Fibroblast of skin of abdomen (primary cell): ENCODE data around the gene LTA.
A peak's percentile ranks its signal among the peaks of the same experiment; 100 is the strongest.
"Not testable (repeated sequence)": the region's sequence is repeated elsewhere in the genome, so short reads cannot be mapped to it uniquely, and the experiment has no call there.

Source experiments
- DNase-seq: peaks from one replicate; pipeline ENCODE4 v3.0.0-alpha.2; 2013

LTA gene

DNA sequence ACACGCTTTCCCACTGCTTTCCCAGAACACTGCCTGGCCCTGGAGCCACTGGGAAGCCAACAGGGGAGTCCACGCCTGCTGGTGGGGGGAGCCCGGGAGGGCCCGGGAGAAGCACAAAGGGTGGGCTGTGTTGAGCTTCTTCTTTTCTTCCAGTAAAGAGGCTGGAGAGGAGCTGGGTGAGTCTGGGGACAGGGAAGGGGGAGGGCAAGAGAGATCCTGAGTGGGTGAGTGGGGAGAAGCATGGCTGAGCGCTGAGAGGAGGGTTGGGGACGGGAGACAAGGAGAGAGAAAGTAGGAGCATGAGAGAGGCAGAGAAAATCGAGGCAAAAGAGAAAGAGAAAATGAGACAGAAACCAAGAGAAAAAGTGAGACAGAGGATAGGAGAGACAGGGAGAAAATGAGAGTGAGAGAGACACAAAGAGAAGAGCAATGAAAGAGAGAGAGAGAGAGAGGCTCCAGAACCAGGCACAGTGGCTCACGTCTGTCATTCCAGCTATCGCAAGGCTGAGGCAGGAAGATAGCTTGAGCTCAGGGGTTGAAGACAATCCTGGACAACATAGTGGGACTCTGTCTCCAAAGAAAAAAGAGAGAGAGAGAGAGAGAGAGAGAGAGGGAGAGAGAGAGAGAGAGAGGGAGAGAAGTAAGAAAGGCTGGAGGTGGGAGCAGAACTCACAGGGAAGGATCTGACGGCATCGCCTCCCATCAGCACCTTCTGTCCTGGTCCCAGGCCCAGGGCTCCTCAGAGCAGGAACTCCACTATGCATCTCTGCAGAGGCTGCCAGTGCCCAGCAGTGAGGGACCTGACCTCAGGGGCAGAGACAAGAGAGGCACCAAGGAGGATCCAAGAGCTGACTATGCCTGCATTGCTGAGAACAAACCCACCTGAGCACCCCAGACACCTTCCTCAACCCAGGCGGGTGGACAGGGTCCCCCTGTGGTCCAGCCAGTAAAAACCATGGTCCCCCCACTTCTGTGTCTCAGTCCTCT lies 16.0 kb downstream of the LTA start:
- no peak for DNase-seq

DNA sequence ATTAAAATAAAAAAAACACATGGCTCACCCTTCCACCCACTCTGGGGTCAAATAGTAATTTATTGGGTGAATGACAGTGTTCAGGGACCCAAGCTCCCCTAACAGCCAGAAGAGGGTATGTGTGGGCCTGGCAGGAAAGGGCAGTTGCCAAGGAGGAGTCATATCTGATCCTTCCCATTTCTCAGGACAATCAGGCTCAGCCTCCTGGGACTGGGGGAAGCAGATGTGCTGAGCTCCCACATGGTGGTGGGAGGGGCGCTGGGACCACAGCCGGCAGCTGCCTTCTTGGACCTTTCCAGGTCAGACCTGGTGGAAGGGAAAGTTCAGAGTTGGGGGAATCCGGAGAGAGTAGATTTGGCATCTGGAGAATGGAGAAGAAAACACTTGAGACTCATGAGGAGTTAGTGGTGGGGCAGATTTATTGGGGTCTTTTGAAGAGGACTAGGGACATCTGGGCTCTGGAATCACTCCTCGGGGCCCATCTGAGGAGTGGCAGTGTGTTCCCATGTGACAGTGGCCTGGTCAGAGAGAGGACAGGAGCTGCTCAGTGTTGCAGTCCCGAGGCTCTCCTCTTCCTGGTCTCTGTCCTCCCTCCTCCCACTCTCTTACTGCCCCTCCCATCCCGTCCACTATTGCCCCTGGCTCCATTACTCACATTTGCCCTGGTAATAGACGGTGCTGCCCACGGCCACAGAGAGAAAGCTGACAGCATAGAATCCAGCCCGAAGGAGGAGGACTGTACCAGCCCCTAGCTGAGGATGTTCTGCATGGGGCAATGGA lies 17.0 kb downstream of the LTA start:
- DNase-seq: no peak

DNA sequence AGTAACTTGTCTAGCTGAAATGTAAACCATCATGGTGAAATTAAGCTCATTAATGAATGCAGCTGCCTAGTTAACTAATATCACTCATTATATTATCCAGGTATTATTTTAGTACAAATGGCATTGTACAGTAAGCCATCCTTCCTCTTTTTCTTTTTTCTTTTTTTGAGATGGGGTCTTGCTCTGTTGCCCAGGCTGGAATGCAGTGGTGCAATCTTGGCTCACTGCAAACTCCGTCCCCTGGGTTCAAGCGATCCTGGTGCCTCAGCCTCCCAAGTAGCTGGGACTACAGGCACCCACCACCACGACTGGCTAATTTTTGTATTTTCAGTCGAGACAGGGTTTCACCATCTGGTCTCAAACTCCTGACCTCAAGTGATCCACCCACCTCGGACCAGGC lies 18.6 kb downstream of the LTA start:
- not testable (repeated sequence) for DNase-seq

DNA sequence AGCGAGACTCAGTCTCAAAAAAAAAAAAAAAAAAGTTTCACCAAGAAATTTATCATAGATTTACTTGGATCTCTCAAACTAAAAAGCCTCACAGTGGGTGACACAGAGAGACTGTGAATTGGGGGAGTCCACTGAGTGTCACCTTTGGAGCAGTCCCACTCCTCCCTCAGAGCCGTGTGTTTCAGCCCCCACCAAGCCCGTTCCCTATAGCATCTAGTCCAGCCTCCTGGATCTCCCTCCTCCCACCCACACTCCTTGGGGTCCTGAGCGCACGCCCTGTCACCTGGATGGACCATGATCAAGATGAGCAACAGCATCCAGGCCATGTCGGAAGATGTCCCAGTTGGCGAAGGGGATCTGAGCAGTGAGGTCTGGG lies 20.3 kb downstream of the LTA start:
- no peak for DNase-seq

DNA sequence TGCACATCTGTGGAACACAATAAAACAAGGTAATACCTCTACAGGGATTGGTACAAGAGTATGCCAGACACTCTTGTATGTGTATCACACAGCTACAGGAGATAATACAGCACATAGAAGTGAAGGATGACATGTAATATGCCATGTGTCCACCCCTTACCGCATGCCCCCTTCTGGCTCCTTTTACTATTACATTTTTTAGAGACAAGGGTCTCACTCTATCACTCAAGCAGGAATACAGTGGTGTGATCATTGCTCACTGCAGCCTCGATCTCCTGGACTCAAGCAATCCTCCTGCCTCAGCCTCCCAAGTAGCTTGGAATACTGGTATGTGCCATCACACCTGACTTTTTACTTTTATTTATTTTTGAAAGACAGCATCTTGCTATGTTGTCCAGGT lies 24.9 kb downstream of the LTA start:
- peak; percentile 28 for DNase-seq

DNA sequence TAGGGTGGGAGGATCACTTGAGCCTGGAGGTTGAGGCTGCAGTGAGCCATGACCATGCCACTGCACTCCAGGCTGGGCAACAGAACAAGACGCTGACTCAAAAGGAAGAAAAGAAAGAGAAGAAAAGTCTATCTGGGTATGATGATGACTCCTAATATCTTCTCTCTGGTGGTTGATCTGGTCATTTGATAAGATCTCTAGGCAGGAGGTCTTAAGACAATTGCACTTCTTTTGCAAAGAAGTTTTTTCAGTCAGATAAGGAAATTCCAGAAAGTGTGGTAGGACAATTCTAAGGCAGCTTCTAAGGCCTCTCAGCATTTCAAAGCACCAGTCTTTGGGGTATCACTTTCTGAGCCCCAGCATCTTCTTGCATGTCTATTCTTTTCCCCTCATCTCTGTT lies 35.2 kb downstream of the LTA start:
- DNase-seq: no peak

DNA sequence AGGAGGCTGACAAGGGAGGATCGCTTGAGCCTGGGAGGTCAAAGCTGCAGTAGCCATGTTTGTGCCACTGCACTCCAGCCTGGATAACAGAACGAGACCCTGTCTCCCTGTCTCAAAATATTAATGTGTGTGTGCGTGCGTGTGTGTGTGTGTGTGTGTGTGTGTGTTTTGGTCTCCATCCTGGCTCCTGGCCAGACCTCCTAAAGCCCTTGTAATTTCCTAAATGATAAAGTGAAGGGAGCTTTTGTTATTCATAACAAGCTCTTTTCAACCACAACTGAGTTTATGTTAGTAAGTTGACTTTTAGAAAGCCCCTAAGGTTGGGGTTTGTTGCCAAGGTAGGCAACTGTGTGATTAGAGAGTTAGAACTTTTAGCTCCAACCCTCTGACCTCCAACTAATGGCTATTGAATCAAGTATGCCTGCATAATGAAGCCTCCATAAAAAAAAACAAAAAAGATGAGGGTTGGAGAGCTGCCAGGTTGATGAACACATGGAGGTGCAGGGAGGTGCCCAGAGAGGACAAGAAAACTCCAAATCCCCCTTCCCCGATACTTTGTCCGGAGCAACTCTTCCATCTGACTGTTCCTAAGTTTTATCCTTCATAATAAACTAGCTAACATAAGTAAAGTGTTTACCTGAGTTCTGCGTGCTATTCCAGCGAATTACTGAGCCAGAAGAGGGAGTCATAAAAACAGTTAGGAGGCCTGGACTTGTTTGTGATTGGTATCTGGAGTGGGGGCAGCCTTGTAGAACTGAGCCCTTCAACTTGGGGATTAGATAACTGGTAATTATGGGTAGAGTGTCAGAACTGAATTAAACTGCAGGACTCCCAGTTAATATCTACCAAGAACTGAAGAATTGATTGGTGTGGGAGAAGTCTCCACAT lies 37.7 kb downstream of the LTA start:
- no peak for DNase-seq

DNA sequence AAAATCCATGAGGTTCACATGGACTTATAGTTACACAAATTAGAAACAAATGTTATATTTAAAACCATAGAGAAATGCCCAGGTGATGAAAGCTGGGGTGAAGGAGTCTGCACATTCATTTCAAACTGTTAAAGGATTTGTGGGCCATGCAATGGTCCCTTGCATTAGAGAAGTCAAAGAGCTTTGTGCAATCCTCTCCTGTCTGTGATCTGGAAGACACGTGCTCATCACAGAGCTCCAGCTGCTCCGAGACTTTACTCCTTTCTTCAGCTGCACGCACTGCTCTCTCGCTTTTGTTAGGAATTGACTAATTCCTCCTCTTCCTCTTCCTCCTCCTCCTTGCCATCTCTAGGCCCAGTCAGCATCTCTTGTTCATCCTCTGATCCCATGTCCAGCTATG lies 38.9 kb downstream of the LTA start:
- DNase-seq: peak; percentile 42

DNA sequence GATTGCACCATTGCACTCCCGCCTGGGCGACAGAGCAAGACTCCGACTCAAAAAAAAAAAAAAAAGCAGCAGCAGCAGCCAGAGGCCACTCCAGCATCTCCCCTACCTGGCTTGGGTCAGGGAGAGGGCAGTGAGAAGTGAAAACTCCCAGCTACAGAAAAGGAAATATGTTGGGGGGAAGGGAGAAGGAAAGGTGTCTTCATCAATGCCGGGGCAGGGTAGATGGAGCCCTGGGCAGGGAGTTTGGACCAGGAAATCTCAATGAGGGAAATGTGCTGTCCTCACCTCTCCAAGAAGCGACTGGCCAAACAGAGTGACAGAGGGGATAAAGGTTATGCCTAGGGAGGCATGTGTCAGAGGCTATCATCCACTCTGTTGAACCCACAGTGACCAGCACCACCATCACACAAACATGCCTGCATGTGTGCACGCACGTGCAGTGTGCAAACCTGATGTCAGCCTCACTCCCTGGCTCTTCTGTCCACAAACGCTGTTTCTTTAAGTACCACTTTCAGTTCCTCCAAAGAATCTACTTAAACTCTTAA lies 42.1 kb downstream of the LTA start:
- DNase-seq: no peak

DNA sequence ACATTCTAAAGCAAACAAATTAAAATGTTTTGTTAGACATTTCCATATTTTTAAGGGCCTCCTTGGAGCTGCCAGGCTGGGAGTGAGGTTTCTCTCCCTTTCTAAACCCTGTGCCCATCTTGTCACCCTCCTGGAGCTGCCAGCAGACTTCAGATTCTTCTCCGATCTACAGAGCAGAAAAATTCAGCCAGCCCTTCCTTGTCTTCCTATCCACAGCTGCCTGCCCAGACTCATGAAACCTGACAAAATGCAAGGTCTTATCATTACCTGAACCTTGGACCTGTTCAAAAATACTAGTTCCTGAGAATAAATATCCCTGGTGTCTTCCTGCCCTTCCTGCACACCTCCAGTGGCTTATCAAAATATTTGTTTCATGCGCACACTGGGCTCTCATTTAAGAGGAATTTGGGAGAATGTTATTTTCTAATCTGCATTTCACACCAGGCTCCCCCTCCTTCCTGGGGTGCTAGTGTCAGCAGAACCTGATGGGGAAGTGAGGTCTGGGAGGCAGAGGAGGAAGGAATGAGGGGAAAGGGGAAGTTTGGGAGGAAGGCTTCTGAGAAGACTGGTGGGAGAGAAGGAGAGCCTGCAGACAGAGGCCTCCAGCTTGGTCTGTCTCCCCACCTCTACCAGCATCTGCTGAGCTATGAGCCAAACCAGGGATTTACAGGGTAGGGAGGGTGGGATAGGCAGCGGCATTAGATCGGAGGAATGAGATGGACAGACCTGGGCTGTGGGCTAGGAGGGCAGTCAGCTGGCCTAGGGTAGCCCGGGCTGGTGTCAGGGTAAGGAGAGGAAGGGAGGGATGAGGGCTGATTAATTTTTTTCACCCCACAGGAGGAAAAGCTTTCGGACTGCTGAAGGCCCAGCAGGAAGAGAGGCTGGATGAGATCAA lies 42.8 kb downstream of the LTA start, which contains the start of gene AIF1:
TSS of gene AIF1 (plus strand) at position 551 of the 895 bp plus-strand sequence. CDS start at position 647, 96 bp downstream.
- no peak for DNase-seq

DNA sequence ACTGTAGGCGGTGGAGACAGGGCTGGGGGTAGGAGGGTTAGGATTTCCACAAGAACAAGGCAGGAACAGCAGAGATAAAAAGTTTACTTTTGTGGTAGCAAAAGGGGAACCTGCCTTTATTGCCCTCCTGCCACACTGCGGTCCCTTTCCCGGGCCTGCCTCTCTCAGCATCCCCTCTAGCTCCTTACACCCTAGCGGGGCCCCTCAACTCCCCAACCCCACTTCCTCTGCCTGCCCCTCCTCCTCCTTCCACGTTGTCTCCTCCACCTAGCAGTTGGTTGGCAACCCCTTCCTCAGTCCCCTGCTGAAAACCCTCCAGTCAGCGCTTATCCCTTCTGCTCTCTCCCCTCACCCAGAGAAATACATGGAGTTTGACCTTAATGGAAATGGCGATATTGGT lies 43.7 kb downstream of the LTA start:
- DNase-seq: no peak

DNA sequence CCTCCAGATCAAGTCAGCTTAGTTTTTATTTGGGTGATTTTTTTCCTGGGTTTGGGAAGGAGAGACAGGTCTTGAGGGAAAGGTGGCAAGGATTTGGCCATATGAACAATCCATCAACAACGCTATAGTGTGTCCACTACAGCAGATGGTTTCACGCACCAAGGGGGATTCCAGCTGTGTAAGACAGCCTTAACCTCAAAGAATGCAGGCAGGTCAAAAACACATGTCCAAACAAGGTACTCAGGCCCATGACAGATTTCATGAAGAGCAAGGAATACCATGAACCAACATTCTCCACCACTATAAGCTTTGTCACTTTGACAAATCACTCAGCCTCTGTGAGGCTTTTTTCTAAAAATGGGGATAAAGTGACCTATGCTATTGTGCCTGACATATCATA lies 44.9 kb downstream of the LTA start:
- no peak for DNase-seq

DNA sequence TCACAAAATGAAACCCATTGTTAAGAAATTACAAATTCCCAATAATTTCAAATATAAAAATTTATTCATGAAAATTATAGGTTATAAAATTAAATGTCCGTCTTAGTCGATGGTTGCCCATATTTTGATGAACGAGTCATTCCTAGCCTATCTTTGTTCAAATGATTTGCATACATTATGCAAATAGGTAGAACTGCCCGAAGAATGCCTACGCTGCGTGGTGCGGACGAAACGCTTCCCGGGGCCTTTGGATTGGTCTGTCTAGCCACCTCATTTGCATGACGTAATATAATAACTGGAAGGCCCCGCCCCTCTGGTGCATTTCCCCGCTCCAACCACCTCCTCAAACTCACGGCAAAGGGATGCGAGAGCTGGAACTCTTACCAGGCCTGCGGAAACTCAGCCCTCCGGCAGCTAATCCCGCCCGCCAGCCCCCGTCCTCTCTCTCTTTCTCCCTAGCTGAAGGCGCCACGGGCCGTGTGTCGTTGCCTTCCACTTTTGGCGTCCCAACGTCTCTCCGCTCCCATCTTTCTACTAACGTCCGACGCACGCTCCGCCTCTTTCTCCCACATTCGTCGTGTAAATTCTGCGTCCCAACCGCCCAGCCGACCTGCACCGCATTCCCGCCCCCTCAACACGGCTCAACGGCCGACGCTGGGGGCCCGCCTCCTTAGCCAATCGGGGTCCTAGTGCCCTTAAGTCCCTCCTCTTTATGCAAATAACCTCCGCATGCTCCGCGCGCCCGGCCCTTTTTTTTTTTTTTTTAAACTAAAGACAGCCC lies 47.9 kb downstream of the LTA start:
- DNase-seq: peak; percentile 100

DNA sequence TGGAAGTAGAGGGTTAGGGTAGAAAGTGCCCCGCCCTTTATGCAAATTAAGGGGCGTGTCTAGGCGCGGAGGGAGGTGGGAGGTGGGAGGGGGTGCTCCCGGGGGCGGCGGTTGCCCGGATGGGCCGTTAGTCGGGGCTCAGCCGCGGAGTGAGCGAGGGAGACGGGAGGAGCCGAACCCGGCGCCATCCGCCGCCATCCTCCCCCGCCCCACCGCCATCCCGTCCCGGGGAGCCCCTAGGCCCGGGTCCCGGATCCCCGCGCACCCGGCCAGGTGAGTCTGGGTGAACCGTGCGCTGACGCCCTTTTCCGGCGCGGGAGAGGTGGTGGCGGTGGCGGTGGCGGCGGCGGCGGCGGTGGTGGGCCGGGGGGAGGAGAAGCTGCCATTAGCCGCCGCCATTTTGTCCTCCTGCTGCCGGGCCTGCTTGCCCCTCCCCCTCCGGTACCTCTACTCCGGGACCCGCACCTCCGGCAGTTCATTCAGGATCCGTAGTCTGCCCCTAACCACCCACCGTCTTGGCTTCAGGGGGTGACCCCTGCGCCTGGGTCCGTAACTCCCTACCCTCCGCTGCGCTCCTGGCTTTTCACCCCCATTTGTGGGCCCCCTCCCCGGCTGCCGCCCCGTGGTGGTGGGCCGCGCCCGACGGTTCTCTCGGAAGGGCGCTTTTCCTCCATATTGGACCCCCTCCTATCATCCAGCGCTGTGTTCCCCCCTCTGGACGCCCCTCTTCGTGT lies 48.7 kb downstream of the LTA start, which contains the start of gene PRRC2A:
TSS of gene PRRC2A (plus strand) at position 130 of the 734 bp plus-strand sequence. CDS start 2,075 bp downstream, outside the sequence.
- no peak for DNase-seq

DNA sequence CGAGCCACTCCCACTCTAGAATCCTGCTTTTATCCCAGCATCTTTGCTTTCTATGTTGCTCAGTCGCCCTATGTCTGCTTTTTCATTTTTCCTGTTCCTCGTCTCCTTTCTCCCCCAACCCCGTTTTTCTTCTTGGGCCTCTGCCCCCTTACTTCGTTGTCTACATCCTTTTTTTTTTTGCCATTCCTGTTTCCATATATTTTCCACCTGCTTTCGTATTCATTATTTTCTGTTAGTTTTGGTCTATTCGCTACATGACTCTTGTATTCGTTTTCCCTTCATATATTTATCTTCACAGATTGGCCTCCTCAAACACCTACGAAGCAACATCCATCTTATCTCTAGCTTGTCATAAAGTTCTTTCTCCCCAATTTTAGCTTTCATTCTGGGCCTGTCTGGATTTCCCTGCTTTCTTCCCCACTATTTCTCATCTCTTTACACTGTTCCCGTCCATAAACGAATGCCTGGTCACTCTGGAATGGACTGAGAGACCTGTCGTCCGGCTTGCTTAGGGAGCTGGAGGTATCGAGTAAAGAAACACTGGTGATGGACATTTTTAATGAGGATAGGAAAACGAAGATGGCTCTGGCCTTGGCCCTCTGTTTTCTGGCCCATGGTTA lies 49.3 kb downstream of the LTA start:
- DNase-seq: no peak

DNA sequence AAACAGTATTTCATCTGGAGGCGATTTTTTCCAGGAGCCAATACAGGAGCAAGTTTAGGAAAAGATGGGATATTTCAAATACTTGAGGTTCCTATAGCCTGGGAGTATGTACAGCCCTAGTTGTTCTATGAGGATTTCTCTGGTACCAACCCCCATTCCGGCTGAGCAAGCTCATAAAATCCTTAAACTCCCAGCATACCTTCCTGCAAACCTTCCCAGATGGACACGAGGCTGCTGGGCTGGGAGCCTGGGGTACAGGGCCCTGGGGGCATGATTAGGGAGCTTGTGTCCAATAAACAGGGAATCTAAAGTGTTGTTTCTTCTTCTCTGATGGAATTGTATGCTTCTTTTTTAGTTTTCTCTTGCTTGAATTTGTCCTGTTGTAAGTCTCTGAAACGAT lies 49.9 kb downstream of the LTA start:
- DNase-seq: peak; percentile 40

DNA sequence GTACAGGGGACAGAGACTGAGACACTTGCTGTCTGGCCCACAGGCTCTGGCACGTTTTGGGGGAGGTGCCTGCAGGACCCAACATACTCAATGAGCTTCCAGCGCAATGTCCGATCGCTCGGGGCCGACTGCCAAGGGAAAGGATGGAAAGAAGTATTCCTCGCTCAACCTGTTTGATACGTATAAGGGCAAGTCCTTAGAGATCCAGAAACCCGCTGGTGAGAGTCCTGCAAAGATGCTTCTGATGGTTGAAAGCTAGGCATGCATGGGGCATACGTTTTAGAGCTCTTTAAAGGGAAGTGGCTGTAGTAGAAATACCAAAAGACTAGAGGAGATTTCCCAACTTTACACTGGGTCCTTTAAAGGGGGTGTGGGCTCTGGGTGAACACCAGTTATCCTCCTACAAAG lies 50.6 kb downstream of the LTA start:
- no peak for DNase-seq
